Head of caudate nucleus (tissue), 42 donors: Measurements from ENCODE around the gene CDC7.
"Not testable (repeated sequence)": the region's sequence is repeated elsewhere in the genome, so short reads cannot be mapped to it uniquely, and the experiment has no call there.

Experiments
- DNase-seq, 42 donors: peaks; one replicate each; pipeline versions ENCODE4 v3.0.0 to v3.0.0-alpha.2; 2020 to 2021; ENCODE audit warnings: mixed read lengths in 7 of 42
- intact Hi-C: fragments of 100-400 bp; cut with DNase I; formaldehyde crosslinking; loops from one replicate; pipeline ENCODE4 v1.15.0; 2022

CDC7 gene

DNA sequence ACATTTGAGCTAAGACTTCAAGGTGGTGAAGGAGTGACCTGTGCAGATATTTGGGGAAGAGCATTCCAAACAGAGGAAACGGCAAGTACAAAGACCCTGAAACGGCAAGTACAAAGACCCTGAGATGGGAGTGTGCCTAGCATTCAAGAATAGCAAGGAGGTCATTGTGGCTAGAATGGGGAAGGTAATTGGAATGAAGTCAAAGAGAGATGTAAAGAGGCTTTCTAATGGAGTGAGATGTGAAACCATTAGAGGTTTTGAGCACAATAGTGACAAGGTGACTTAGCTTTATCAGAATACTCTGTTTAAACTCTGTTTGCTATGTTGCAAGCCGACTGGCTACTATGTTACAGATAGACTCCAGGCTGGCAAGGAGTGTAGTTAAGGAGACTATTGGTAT, 4.4 kb downstream of the CDC7 start:
- intact Hi-C loops: no loop called here

GRCh38 chr1:91506071-91506470, 5.4 kb downstream of the CDC7 start:
- intact Hi-C loops: no loop called here
- no peak for DNase-seq

More for the DNA sequence above, 4.4 kb downstream of the CDC7 start:
- DNase-seq: no peak

DNA sequence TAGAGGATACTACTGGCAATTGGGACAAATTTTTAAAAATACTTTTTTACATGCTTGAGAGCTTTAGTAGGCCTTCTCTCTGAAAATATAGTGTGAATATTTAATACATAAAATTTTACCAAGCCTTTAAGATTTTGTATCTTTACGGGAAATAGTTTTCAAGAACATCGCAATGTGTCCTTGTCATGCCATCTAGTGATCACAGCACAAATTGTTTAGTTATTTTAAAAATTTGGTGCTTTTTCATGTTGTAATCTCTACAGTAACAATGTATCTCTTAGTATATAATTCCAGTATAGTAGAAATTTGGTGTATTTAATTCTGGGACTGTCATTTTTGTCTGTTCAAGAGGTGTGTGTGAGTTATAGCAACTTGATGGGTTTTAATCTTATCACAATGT, 6.7 kb downstream of the CDC7 start:
- intact Hi-C loops: no loop called here
- DNase-seq: no peak

DNA sequence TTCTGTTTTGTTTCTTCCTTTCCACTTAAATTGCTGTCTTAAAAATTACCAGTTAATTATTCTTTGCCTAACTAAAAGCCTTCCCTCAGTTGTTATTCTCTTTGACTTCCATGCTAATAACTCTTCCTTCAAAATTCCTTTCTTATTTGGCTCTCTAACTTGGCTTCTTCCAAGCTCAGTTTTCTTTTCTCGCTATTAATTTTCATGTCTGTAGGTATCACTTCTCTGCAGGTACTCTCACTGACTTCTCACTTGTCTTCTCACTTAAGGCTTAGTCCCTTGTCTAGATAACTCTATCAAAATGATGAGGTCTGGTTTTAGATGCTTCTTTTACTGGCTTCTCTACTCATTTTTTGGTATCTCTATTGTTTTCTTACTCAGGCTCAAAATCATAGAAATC, 10.1 kb downstream of the CDC7 start:
- intact Hi-C loops: loop anchor here (10.0 kb wide), 1 partner anchor 414 kb away; no protein-coding TSS in a partner anchor
- no peak for DNase-seq

- no peak for DNase-seq
- intact Hi-C loops: loop anchor here (10.0 kb wide), 1 partner anchor 413 kb away; no protein-coding TSS in a partner anchor
Measured at GRCh38 chr1:91511386-91511785, 10.7 kb downstream of the CDC7 start.

DNA sequence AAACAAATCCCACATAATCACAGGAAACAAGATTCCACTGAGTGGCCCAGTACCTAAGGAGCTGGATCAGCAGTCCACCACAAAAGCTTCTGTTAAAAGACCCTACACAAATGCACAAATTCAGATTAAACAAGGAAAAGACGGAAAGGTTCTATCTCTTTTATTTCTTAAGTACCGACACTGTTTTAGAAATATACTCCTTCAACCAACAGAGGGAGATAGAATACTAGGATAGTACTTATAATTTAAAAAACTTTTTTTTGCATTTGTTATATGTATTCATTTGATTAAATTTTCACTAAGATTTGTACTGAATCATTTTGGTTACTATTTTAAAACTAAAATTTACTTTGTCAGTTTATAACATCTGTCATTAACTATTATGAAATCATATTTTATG, 12.5 kb downstream of the CDC7 start:
- DNase-seq: no peak
- intact Hi-C loops: loop anchor here (10.0 kb wide), 1 partner anchor 412 kb away; no protein-coding TSS in a partner anchor

GRCh38 chr1:91513706-91514105, 13.1 kb downstream of the CDC7 start:
- intact Hi-C loops: loop anchor here (10.0 kb wide), 1 partner anchor 411 kb away; no protein-coding TSS in a partner anchor
- no peak for DNase-seq

DNA sequence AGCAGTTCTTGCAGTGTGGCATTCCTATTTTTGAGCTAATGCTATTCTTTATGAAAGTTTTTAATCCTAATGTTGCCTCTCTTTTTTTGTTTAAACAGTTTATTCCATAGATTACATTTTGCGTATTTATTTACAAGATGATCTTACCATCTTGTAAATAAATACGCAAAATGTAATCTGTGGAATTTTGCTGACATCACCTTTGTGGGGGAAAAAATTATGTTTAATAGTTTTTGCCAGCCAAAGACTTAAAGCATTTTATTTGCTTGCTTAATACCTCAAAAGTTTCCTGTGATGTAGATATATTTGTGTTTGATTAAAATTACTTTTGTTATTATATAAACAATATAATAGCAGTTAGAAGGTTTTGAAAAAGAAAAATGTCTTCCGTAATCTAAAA, 15.3 kb downstream of the CDC7 start:
- no peak for DNase-seq
- intact Hi-C loops: loop anchor here (10.0 kb wide), 1 partner anchor 409 kb away; no protein-coding TSS in a partner anchor

GRCh38 chr1:91516605-91517004, 16.0 kb downstream of the CDC7 start:
- DNase-seq: not testable (repeated sequence)
- intact Hi-C loops: loop anchor here (10.0 kb wide), 1 partner anchor 408 kb away; no protein-coding TSS in a partner anchor

- not testable (repeated sequence) for DNase-seq
- intact Hi-C loops: loop anchor here (10.0 kb wide), 1 partner anchor 406 kb away; no protein-coding TSS in a partner anchor
Measured at GRCh38 chr1:91519167-91519566, 18.5 kb downstream of the CDC7 start.

DNA sequence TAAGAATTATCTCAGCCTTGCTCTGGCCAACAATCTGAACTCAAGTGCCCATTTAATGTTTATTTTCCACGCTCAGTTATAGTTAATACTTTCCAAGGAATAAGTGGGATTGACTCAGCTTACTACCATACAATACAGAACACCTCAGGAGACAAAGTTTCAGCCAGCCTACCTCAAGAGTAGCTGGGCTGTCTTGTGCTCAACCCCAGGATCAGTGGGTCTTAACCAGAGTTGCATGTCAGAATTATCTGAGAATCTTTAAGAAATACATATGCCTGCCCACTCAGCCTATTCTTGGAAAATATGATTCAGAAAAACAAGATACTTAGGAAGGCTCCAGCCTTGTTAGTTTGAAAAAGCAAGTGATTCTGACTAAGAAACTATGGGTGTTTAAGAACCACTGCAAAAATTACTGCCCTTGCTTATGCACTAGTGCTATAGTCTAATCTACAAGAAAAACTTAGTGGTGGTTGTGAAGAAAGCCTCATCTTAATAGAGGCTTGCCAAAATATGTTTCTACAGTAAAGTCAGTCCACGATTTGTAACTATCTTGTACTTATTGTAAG, 20.4 kb downstream of the CDC7 start:
- peak in 2 of 42 donors; percentile 39 to 50 for DNase-seq
- intact Hi-C loops: no loop called here

DNA sequence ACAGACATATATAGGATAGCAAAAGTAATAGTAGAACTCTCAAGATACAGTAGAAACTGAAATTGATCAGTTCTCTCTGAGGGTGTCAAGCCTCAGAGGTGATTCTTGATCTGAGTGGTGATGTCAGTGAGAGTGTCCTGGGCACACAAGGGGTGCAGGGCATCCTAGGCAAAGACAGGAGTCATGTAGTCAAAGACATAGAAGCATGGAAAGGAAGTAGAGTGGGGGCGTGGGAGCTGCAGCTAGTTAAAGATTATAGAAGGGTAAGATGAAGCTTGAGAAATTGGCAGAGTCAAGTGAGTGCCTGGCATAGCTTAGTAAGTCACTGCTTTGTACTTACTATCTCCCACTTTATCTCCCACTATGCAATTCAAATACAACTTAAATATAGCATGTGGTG, 22.8 kb downstream of the CDC7 start:
- DNase-seq: peak in 4 of 42 donors; percentile 24 to 51 (median 31)

GRCh38 chr1:91526496-91526895, 25.8 kb downstream of the CDC7 start:
- no peak for DNase-seq
- intact Hi-C loops: no loop called here

More for the DNA sequence above, 22.8 kb downstream of the CDC7 start:
- intact Hi-C loops: no loop called here

- intact Hi-C loops: no loop called here
- no peak for DNase-seq
Measured at GRCh38 chr1:91527266-91527765, 26.7 kb downstream of the CDC7 start.

GRCh38 chr1:91527781-91528180, 27.1 kb downstream of the CDC7 start:
- intact Hi-C loops: no loop called here
- DNase-seq: no peak

GRCh38 chr1:91529856-91530255, 29.2 kb downstream of the CDC7 start:
- DNase-seq: peak in 1 of 42 donors; percentile 18

DNA sequence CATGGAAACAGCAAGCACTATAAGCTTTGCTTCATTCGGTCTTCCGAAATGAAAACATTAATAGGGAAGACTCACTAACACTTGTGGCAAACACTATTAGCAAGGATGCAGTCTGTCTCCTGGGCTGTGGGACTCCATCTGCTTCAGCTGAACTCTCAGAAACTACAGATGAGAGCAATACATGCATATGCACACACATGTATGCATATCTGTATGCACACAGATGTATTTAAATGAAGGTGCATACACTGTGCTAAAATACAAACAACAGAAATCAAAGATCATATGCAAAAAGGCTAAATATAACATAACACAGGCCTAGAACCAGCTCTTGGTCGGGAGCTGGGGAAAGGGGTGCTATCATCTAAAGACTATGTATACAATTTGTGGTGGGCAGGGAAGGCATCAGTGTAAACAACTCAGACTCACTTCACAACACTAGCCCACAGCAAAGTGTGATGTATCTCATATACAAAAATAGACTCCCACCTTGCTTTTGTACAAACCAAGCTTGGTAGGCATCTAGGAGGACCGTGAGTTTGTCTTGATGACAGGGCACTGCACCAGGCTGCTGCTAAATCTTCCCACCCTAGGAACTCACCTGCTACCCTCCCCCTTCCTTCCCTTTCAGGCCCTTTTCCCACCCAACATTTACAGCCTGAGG, 32.8 kb downstream of the CDC7 start:
- no peak for DNase-seq
- intact Hi-C loops: no loop called here

More at GRCh38 chr1:91529856-91530255, 29.2 kb downstream of the CDC7 start:
- intact Hi-C loops: no loop called here

- intact Hi-C loops: no loop called here
- DNase-seq: no peak
Measured at GRCh38 chr1:91535441-91535840, 34.8 kb downstream of the CDC7 start.

- no peak for DNase-seq
- intact Hi-C loops: no loop called here
Measured at GRCh38 chr1:91537281-91537986, 36.8 kb downstream of the CDC7 start.

DNA sequence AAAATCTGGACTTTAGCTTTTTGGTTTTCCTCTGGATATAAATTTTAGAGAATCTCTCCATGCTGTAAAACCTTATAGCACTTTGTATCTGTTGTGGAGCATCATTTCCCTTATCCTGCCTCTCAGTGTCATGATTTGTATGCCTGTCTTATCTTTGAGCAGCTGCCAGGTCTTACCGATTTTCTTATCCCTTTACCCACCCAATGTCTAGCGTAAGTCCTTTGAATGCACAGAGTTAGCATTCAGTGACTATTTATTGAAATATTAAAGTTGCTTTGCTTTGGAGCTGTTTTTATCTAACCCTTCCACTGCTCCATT, 37.3 kb downstream of the CDC7 start:
- intact Hi-C loops: no loop called here

More for the DNA sequence above, 37.3 kb downstream of the CDC7 start:
- no peak for DNase-seq
